HG03565 (cell line): ENCODE data around the gene TREH.
"Not testable (repeated sequence)": the region's sequence is repeated elsewhere in the genome, so short reads cannot be mapped to it uniquely, and the experiment has no call there.

Source experiments
- ATAC-seq: cut with Tn5 transposase; IDR thresholded peaks from one replicate; pipeline ENCODE4 v1.9.1; 2021; ENCODE audit warnings: mild to moderate bottlenecking, moderate library complexity; ENCODE audit not compliant: unreplicated experiment

TREH gene

DNA sequence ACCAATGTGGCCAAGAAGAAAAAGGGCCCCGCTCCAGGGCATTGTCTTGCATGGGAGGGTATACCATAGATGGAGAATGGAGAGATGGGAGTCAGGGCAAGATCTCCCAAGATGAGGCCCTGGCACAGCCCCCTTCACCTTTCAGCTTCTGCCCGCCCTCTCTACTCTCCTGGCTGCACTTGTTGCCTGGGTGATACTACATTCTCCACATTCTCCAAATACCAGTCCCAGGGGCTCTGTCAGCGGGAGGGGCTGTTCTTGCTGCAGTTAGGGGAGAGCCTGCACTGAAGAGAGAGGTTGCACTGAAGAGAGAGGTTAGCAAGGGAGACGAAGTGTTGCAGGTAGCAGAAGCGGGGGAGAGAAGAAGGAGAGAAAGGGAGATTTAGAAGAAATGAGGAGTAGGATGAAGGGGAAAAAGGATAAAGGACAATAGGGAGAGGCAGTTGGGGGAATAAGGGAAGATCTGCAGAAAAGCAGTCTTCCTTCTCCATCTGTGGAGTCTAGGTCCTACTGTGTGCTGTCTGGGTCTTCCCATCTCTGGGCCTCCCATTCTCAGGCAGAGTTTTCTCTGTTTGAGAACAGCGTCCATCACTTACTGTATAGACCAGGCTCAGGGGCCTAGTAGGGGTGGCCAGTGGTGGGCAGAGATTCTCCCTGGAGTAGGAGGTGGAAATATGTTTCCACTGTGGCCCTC lies 64.0 kb downstream of the TREH start:
- ATAC-seq: no peak

DNA sequence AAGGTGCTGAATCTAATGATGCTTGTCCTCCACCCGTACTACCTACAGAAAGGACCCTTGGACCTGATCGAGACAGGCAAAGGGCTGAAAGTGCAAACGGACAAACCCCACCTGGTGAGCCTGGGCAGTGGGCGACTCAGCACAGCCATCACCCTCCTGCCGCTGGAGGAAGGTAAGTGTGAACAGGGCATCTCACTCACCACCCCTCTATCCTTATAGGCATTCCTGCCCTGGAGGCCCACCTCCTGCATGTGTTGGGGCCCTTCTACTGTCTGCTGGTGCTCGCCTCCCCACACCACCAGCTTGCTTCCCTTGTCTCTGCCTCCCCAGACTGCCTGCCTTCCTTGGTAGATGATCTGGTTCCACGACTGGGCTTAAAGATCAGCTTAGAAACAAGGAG lies 64.9 kb downstream of the TREH start:
- no peak for ATAC-seq

DNA sequence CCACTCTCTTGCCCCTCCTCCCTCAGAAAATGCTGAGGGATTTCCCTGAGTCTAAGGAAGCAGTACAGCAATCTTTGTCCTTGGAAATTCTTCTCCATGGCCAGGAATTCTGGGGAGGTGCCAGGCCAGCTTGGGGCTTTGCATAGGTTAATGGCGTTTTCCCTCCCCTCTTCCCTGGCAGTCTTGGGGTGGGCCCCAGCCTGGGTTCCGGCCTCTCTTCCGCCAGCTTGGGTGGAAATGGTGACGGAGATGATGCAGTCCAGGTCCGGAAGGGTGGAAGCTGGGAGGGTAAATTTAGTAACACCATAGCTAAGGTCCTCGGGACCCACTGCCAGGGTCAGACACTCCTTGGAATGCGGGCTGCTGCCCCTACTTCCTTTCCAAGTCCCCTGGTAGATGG lies 67.1 kb downstream of the TREH start:
- ATAC-seq: no peak

DNA sequence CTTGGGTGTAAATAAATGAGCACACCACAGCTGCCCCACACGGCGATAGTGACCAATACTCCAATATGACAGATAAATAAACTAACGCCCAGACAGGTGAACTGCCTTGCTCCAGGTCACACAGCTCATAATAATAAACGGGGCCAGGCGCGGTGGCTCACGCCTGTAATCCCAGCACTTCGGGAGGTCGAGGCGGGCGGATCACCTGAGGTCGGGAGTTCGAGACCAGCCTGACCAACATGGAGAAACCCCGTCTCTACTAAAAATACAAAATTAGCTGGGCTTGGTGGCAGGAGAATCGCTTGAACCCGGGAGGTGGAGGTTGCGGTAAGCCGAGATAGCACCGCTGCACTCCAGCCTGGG lies 68.0 kb downstream of the TREH start:
- not testable (repeated sequence) for ATAC-seq

GRCh38 chr11:118610773-118611432 lies 68.5 kb downstream of the TREH start:
- no peak for ATAC-seq

- ATAC-seq: no peak
These were observed 69.2 kb downstream of the TREH start for GRCh38 chr11:118610225-118610772.

DNA sequence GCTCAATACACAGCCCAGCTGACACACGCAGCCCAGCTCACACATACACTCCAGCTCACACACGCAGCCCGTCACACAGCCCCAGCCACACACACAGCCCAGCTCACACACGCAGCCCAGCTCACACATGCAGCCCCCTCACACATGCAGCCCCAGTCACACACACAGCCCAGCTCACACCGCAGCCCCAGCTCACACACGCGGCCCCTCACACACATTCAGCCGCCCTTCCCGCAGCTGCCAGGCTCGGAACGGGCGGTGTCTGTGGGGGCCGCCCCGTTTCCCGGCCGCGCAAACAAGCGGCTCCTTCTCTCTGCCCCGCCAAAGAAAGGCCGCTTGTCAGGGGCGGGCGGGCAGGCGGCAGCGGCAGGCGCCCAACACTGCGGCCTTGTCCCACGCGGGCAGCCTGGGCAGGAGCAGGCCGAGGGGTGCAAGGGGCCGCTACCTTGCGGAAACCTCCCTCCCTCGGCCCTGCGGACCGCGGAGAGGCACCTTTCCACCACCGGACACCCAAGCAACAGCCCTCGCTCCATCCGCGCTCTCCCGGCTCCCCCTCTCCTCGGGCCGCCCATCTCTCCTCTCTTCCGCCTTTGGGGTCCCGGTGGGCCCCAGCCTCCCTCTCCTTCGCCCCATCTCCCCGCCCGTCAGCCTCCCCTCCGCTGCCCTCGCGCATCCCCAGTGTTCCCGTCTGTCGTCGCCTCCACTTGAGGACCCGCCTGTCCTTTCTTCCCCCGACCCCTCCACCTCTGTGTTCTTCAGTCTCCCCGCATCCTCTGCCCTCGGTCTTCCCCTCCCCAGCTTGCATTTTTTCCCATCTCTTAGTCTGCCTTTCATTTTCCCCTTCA lies 69.8 kb downstream of the TREH start:
- ATAC-seq: no peak

DNA sequence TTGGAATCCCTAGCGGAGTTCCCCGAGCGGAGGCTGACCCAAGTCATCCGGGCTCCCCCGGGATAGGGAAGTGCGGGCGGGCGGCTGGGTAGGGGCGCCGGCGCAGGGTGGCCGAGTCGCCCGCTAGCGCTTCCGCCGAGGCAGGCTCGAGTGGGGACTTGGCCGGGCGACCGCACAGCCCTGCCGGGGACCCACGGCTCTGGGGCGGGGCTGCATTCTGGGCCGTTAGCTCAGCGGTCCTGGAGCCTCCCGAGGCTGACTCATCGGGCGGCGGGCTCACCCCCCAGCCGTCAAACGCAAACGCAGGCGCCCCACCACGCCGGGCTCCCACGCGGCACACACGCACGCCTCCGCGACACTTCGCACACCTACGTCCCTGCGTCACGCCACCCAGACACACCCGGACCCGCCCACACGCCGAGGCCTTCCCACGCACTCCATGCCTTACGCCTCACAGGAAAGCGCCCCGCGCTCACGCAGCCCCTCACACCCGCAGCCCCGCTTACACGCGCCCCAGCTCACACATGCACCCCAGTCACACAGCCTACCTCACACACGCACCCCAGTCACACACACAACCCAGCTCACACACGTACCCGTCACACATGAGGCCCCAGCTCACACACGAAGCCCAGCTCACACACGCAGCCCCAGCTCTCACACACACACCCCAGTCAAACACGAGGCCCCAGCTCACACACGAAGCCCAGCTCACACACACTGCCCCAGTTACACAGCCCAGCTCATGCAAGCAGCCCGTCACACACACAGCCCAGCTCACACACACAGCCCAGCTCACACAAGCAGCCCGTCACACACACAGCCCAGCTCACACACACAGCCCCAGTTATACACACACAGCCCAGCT lies 70.9 kb downstream of the TREH start:
- ATAC-seq: no peak

DNA sequence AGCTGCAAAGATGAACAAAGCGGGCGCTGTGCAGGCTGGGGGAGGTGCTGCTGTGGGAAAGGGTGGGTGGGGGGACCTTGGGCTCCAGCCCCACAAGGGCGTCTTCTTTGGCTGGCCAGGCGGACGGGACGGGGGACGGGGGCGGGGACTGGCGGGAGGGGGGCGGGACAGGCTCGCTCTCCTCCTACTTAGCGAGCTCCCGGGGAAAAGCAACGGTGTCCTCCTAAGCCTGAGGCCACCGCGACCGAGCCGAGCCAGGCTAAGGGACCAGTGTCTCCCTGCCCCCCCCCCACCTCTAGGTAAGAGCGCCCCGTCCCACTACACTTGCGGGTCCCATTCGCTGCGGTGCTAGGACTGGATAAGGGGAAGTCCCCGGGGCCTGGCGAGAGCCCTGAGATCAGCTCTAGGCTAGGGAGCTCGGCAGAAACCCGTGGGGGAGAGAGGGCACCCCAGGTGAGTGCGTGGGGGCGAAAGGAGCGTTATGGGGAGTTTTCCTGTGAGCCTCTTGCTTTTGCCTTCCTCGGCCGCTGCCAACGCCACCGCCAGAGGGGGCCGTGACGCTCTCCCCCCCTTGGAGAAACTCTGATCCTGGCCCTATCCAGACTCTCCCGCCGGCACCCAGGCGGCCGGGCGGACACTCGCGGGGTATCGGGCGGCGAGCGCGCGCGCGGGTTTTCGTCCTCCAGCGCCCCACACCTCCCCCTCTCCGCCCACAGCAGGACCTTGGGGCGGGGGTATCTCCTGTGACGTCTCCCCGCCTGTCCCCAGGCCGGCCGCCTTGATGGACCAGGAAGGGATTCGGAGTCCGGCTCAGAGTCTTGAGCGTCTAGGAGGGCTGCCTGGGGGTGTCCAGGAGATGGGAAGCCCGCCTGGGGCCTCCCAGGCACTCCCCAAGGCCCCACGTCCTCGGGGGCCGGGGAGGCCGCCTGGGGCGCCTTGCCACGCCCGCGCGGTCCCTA lies 71.8 kb downstream of the TREH start, which contains the start of gene PHLDB1:
TSS of gene PHLDB1 (plus strand) at position 215 of the 959 bp plus-strand sequence. CDS start 6,222 bp downstream, outside the sequence.
- no peak for ATAC-seq
